Left kidney (tissue), 8 donors: ENCODE measurements around the gene RBMY1E. TPM values are rescaled to one million over a fixed set of nuclear protein-coding genes. Genes with fewer than 3 reads are reported as not detected.
"Not testable (repeated sequence)": the region's sequence is repeated elsewhere in the genome, so short reads cannot be mapped to it uniquely, and the experiment has no call there.

Source experiments
- DNase-seq: peaks from one replicate; pipeline ENCODE4 v3.0.0-alpha.2; 2013
- long read RNA-seq, 8 donors: transcript quantifications; one replicate each; lab custom pipeline, GENCODE V29; 2026
- polyA plus RNA-seq: library from polyadenylated mRNA; unstranded; fragments of 120-200 nt; gene quantifications from one replicate; pipeline ENCODE4 v1.2.1, GENCODE V29; 2013; ENCODE audit not compliant: insufficient read length

Gene RBMY1E
- not detected for polyA plus RNA-seq
- long read RNA-seq, donor 1: 0 reads
- long read RNA-seq, donor 2: 0 reads
- long read RNA-seq, donor 3: 0 reads
- long read RNA-seq, donor 4: 0 reads
- long read RNA-seq, donor 5: 0 reads
- long read RNA-seq, donor 6: 0 reads
- long read RNA-seq, donor 7: 0 reads
- long read RNA-seq, donor 8: 0 reads

- not testable (repeated sequence) for DNase-seq
These were observed at the start of gene RBMY1E for GRCh38 chrY:21917932-21918331. TSS of gene RBMY1E (minus strand) at chrY:21918032. CDS start at chrY:21916054, 1,978 bp downstream.

GRCh38 chrY:21894426-21894825 lies 23.4 kb downstream of the RBMY1E start, which contains the start of gene RBMY1D:
TSS of gene RBMY1D (minus strand) at chrY:21894526. CDS start at chrY:21892513, 2,013 bp downstream.
- DNase-seq: not testable (repeated sequence)

DNA sequence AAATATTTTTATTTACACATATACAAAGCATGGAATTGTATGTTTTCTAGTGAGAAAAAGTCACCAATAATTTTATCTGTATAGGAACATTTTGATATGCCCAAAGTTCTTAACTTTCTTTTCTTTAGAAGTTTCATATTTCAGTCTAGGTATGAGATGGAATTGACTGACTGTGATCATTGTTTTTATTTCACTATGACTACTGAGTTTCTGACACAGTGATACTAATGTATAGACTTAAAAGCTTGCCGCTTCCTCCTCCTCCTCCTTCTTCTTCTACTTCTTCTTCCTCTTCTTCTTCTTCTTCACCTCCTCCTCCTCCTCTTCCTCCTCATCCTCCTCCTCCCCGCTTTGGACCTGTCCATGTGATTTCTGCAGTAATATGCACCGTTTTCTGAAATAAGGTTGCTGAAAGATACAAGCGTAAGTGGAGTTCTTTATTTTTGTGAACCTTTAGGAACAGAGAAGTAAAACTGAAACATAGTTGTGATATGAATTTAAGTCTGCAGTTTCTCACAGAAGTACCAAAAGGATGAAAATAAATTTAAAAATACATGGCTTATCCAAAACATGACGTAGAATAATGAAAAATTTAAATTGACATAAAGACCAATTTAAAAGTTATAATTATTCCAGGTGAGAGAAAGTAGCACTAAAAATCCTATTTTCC lies 48.3 kb downstream of the RBMY1E start:
- not testable (repeated sequence) for DNase-seq

Other genes starting within 250 kb of the RBMY1E start
- not detected for gene RBMY1D, start 23.5 kb downstream of the RBMY1E start, polyA plus RNA-seq